KOPT-K1 (cell line): ENCODE data around the gene FLT1.
A peak's percentile ranks its signal among the peaks of the same experiment; 100 is the strongest.

Experiments
- H3K27ac ChIP-seq: fragments of 200-600 bp; sonication (generic); 2 replicates; pipeline ENCODE4 v1.5.1; 2016; ENCODE audit warnings: antibody characterized with exemption, mild to moderate bottlenecking, low read depth, low read length; ENCODE audit not compliant: poor library complexity, severe bottlenecking
- H3K36me3 ChIP-seq: fragments of 200-600 bp; sonication (generic); 2 replicates; pipeline ENCODE4 v1.5.1; 2017; ENCODE audit warnings: antibody characterized with exemption, mild to moderate bottlenecking, low read length, moderate library complexity; ENCODE audit not compliant: insufficient read depth
- H3K9me3 ChIP-seq: fragments of 200-600 bp; sonication (generic); 2 replicates; pipeline ENCODE4 v1.5.1; 2017; ENCODE audit warnings: antibody characterized with exemption, low read length, mild to moderate bottlenecking; ENCODE audit not compliant: insufficient read depth, poor library complexity, severe bottlenecking

Gene FLT1

DNA sequence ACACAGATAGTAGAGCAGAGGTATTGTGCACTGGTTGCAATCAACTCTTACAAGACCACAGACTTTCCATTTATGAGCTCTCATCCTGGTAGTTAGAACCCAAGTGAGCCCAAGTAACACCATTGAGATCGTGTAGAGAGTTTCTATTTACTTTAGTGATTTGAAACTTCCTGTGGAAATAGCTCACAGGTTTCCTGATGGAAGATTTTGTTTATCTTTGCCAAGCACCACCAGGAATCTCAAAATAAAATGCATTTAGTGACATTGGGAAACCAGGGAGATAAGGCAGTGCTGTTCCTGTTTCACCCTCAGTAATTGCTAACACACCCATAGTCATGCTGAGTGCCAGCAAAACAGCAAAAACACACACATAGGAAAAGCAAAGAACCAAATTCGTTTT is 102.5 kb downstream of the FLT1 start:
- Histone ChIP-seq H3K9me3 (no peaks in the 10 kb centered on the region), H3K27ac (no peak overlapping the region)

DNA sequence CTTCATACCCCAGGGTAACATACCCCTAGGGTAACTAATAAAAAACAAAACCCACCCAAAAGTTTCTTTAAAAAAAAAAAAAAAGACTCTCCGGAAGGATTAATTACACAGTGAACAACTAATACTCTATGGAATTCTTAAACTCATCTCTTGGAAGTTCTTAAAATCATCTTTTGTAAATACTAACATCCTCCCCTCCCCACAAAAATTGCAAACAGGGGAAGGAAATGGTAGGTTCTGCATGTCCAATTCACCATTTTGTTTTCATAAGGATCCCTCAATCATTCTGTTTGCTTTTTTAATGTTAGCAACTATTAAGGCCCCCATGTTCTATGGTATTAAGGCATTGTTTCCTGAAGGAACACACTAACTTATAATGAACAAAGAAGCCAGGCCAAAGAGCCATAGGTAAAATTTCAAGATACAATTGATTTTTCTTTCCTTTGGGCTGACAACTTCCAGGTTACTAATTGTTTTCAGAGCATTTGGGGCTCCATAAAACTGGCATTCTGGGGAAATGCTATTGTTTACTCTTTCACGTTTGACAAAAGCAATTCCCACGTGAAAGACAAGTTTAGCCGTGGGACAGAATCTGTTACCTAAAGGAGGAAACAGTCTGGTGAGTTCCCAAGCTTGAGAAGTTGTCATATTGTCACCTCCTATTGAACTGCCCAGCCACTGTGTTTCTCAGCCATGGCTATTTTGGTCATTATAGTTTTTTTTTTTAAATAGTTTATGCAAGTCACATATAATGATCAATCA is 107.0 kb downstream of the FLT1 start:
- Histone ChIP-seq H3K27ac (no peak overlapping the region), H3K36me3 (peaks cover 10% of the 10 kb centered on the region; the same call in 1 of the 2 replicates)

More for the DNA sequence above, 102.5 kb downstream of the FLT1 start:
- H3K36me3 ChIP-seq, result peaks cover 38% of the 10 kb centered on the region; the same call in 1 of the 2 replicates

DNA sequence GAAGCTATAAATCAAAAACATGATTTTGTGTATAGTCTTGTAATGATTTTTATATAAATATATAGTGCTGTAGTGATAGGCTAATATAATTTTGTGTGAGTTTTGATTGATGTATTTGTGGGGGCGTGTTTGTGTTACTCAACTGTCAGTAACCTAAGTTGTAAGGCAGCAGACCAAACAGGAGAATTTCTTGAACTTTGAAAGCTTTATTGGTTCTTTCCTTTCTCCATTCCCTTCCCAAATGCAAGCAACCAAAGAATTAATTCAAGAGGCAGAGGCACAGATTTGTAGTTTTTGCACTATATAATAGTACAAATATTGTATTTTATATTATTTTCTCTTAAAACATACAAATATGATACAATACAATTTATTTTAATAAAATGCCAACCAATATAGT is 109.6 kb downstream of the FLT1 start:
- no peaks in the 10 kb centered on the region for H3K9me3 ChIP-seq
- H3K27ac ChIP-seq, result no peak overlapping the region
- peaks cover 9% of the 10 kb centered on the region; the same call in 1 of the 2 replicates for H3K36me3 ChIP-seq

More for the DNA sequence above, 107.0 kb downstream of the FLT1 start:
- H3K9me3 ChIP-seq, result no peaks in the 10 kb centered on the region

DNA sequence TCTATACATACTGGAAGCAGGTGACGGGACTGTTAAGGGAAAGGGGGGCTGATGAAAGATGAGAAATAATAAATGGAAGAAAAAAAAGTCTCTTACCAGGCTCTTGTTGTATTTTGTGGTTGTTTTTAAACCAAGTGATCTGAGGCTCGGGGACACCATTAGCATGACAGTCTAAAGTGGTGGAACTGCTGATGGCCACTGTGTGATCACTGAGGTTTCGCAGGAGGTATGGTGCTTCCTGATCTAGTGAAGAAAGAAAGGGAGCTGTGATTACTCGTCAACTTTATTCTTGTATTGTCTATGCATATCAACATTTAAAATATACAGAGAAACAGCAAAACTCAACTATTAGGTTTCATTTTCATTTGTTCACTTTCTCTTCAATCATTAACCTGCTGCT is 110.1 kb downstream of the FLT1 start:
- Histone ChIP-seq H3K36me3 (peaks cover 8% of the 10 kb centered on the region; the same call in 1 of the 2 replicates), H3K27ac (no peak overlapping the region), H3K9me3 (no peaks in the 10 kb centered on the region)

DNA sequence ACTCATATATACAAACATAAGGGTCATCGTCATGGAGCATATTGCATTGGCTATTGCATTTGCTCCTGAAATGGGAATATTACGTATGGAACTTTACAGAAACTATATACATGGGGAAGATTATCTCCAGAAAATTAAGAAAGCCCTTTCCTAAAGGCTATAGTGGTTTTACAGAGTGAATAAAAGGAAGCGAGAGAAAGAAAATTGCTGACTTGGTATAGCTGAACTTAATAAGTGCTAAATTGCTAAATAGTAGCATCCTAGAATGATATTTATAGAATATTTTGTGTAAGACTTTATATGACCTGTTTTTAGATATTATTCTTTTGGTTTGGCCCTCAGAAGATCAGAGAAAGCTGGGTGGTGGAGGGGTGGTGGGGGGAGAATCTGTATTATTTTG is 114.6 kb downstream of the FLT1 start:
- H3K27ac ChIP-seq, result no peak overlapping the region
- no peaks in the 10 kb centered on the region for H3K36me3 ChIP-seq
- H3K9me3 ChIP-seq, result no peaks in the 10 kb centered on the region

DNA sequence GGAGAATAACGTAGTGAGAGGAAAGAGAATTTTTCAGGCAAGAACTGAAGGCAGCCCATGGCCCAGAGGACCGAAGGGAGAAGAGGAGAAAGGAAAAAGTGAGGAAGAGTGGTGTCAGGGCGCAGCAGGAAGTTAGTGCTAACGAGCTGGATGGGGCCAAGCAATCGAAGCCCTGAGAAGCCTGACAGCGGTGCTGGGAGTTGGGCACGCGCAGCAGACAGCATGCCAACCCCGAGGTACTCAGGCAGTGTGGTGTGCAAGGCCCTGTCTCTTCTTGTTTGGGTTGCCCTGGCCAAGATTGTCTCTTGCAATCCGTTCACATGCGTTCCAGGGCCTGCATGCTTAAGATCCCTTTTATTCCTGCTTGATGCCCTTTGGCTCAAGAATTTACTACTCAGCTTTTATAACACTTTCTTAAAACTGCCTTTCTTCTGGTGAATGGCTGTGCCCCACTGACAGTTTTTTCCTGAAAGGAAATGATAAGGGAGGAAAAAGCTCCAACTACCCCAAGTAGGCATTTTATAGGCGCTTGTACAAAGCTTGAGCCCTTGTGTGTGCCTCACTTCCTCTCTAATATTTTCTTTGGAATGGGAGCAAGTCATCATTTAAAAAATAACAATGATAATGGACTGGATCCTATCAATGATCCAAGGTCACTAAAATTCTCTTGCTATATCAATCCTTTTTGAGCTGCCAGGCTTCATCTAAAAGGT is 115.4 kb downstream of the FLT1 start:
- no peaks in the 10 kb centered on the region for H3K36me3 ChIP-seq
- no peaks in the 10 kb centered on the region for H3K9me3 ChIP-seq

DNA sequence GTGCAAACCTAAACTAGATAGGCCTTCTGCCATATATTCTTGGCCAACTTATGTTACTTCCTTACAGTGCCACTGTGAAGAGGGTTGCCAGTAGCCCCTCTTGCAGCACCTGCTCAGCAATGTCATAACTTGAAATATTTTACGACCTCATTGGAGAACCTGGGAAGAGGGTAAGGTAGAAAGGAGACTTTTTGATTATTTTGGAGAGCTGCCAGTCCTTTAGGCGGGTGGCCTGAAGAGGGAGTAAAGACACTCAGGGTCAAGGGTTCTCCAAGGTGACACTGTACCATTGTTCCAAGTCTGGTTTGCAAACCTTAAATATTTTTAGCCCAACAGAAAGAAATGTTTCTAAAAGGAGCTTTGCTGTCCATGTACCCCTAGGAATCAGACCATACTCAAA is 118.3 kb downstream of the FLT1 start:
- no peaks in the 10 kb centered on the region for H3K36me3 ChIP-seq
- no peak overlapping the region for H3K27ac ChIP-seq
- H3K9me3 ChIP-seq, result no peaks in the 10 kb centered on the region

More for the DNA sequence above, 115.4 kb downstream of the FLT1 start:
- no peak overlapping the region for H3K27ac ChIP-seq

DNA sequence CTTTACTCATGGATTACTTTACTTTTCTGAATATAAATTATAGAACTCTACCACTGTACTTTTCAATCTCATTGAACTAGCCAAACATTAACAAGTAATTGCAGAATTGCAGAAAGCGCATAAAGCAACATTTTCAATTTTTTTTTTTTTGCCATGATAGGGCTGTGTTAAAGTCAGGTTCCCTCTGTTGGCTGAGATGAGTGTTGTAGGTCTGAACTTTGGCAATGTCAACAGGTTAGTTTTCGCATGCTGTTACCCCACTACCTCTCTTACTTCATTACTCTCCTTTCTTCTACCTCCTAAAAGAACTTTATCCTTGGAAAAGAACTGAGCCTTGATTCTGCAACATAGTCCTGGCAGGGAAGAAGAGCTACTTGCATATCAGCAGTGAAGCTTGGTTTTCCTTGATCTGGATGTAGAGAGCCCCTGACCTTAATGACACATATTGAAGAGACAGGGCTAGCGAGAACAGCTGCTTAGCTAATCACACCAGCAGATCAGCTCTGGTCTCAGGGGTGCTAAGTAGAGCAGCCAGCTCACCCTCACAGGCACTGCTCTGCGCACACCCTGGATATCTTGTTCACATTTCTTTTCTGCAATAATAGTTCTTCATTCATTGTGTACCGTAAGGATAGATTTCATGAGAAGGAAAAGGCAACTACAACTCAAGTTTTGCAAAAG is 119.5 kb downstream of the FLT1 start:
- no peak overlapping the region for H3K27ac ChIP-seq
- no peaks in the 10 kb centered on the region for H3K36me3 ChIP-seq
- H3K9me3 ChIP-seq, result no peaks in the 10 kb centered on the region

DNA sequence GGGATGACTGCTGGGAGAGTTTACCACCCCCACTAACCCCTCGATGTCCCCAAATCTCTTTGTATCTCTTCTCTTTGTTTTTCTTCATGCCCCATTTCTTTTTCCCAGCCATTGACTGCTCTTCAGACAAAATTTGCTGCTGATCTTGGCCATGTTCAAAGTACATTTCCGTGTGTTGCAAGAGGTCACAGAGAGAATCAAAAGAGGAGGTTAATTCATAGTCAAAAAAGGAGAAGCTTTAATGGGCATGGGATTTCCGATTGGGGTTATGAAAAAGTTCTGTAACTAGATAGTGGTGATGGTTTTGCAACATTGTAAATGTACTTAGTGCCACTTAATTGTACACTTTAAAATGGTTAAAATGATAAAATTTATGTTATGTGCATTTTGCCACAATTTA is 121.1 kb downstream of the FLT1 start:
- no peaks in the 10 kb centered on the region for H3K9me3 ChIP-seq
- H3K27ac ChIP-seq, result no peak overlapping the region
- H3K36me3 ChIP-seq, result no peaks in the 10 kb centered on the region

DNA sequence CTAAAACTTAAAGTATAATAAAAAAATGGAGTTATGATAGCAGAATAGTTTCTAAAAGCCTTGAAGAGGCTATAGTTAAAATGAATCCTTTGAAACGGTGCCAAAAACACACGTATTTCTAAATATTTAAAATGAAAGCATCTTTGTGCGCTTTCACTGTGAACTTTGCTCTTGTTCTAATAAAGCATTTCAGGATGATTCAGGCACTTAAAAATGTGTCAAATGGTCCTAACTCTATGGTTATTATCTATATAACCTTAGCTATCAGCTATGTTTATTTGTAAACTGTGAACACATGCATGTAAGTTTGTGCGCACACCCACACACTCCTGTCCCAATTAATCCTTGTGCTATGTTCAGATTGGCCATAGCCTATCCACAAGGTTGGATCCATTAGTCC is 124.5 kb downstream of the FLT1 start:
- Histone ChIP-seq H3K36me3 (no peaks in the 10 kb centered on the region), H3K9me3 (no peaks in the 10 kb centered on the region), H3K27ac (no peak overlapping the region)

DNA sequence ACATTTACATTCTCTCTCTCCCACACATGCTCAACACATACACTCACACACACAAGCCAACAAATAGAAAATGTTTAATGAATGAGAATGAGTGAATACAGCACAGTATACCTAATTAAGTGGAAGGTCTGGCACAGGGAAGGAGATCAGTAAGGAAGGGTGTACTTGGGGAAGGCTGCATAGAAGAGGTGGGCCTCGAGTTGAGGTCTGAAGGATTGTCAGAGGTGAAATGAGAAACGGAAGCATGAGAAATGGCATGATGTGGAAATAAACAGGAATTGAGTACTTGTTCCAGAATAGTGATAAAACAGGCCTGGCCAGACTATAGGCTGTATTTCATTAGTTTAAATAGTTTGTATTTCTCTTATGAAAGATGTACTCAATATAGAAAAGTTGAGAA is 136.2 kb downstream of the FLT1 start:
- H3K27ac ChIP-seq, result no peak overlapping the region
- H3K9me3 ChIP-seq, result no peaks in the 10 kb centered on the region
- H3K36me3 ChIP-seq, result no peaks in the 10 kb centered on the region

DNA sequence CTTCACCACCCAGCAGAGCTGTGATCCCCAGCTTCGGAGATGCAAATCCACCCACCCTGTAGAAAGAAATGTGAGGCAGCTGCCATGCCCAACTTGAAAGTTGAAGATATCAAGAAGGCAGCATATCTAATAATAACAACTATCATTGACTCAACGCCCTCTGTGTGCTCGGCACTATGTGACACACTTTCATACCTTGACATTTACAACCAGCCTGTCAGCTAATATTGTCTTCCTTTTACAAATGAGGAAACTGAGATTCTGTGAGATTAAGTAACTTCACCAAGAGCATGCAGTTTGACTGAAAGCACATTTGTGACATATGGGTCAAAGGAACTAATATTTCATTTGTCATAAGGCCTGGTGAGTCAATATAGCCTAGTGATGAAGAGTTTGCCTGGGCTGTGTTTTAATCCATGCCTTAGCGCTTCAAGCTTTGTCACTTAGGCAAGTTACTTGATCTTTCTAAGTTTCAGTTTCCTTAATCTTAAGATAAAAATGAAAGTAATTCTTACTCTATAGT is 137.0 kb downstream of the FLT1 start:
- Histone ChIP-seq H3K9me3 (no peaks in the 10 kb centered on the region), H3K36me3 (no peaks in the 10 kb centered on the region)

DNA sequence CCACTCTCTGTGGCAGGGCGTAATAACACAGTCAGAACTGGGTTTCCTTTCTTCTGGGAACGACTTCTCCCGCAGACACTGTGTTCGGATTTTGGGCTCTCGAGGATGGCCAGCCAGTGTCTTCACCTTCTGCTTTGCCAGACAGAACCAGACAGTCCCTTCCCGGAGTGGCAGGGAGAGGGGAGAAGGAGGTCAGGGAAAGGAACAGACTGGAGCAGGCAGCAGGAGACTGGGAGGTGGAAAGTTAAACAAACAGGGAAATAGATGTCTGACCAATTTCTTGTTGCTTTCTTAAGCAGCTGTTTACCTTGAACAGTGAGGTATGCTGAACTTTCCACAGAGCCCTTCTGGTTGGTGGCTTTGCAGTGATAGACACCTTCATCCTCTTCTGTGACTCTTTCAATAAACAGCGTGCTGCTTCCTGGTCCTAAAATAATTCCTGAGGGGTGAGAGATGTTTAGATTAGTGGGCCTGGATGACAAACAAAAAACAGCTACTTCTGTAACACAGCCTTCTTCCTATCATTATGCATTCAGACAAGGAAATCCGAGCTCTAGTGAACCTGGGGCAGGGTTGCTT is 137.6 kb downstream of the FLT1 start:
- peak overlapping the region; percentile 76 for H3K27ac ChIP-seq
- H3K9me3 ChIP-seq, result no peaks in the 10 kb centered on the region
- no peaks in the 10 kb centered on the region for H3K36me3 ChIP-seq

More for the DNA sequence above, 137.0 kb downstream of the FLT1 start:
- H3K27ac ChIP-seq, result no peak overlapping the region

DNA sequence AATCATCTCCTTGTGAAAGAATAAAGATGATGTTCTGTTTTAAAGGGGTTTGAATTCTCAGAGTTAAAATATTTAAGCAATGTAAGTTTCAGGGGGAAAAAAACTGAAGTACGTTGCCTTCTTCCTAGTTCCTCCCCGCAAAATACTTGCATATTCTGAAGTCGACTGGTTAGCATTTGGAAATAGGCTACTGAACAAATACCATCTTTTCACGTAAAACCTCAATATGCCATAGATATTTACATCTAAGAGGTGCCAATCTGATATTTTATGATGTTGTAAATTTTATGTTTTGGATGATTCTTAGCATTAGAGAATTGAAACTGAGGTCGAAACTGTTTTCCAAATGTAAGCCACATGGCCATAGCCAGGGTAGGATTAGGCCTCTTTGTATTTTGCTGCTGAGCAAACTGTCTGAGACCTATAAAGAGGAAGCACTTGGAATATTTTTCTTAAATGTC is 138.3 kb downstream of the FLT1 start:
- Histone ChIP-seq H3K36me3 (no peaks in the 10 kb centered on the region), H3K9me3 (no peaks in the 10 kb centered on the region), H3K27ac (peak overlapping the region; percentile 76)
